NCI-H2227 treated with DMSO at 0.1 percent for 48 hours (cell line): ENCODE results near the gene FSTL4.
"Not testable (repeated sequence)": the region's sequence is repeated elsewhere in the genome, so short reads cannot be mapped to it uniquely, and the experiment has no call there.

Experiments
- DNase-seq: peaks from one replicate; lab custom pipeline; 2025; lab: John Stamatoyannopoulos, UW

Gene FSTL4

GRCh38 chr5:133456933-133457402 lies 155.4 kb downstream of the FSTL4 start:
- peak; percentile 55 for DNase-seq

- no peak for DNase-seq
These were observed 156.7 kb downstream of the FSTL4 start for GRCh38 chr5:133455676-133456075.

- no peak for DNase-seq
These were observed 157.9 kb downstream of the FSTL4 start for GRCh38 chr5:133454442-133454841.

GRCh38 chr5:133453831-133454230 lies 158.5 kb downstream of the FSTL4 start:
- DNase-seq, result no peak

GRCh38 chr5:133453084-133453780 lies 159.1 kb downstream of the FSTL4 start:
- no peak for DNase-seq

GRCh38 chr5:133451926-133452325 lies 160.4 kb downstream of the FSTL4 start:
- no peak for DNase-seq

- DNase-seq, result no peak
These were observed 162.1 kb downstream of the FSTL4 start for GRCh38 chr5:133450286-133450685.

GRCh38 chr5:133449181-133449580 lies 163.2 kb downstream of the FSTL4 start:
- DNase-seq, result no peak

- no peak for DNase-seq
These were observed 165.9 kb downstream of the FSTL4 start for GRCh38 chr5:133446440-133446839.

- no peak for DNase-seq
These were observed 166.6 kb downstream of the FSTL4 start for GRCh38 chr5:133445744-133446143.

GRCh38 chr5:133445204-133445603 lies 167.1 kb downstream of the FSTL4 start:
- not testable (repeated sequence) for DNase-seq

GRCh38 chr5:133444711-133445110 lies 167.6 kb downstream of the FSTL4 start:
- no peak for DNase-seq

GRCh38 chr5:133441166-133441815 lies 171.1 kb downstream of the FSTL4 start:
- no peak for DNase-seq

GRCh38 chr5:133440467-133441115 lies 171.8 kb downstream of the FSTL4 start:
- DNase-seq, result no peak

GRCh38 chr5:133439859-133440258 lies 172.5 kb downstream of the FSTL4 start:
- no peak for DNase-seq

- no peak for DNase-seq
These were observed 173.9 kb downstream of the FSTL4 start for GRCh38 chr5:133438487-133438886.

- no peak for DNase-seq
These were observed 178.0 kb downstream of the FSTL4 start for GRCh38 chr5:133434336-133434735.

- no peak for DNase-seq
These were observed 178.7 kb downstream of the FSTL4 start for GRCh38 chr5:133433641-133434040.

GRCh38 chr5:133432956-133433532 lies 179.3 kb downstream of the FSTL4 start:
- no peak for DNase-seq

GRCh38 chr5:133431326-133431865 lies 180.9 kb downstream of the FSTL4 start:
- DNase-seq, result no peak

- no peak for DNase-seq
These were observed 182.2 kb downstream of the FSTL4 start for GRCh38 chr5:133430095-133430494.

GRCh38 chr5:133429046-133429445 lies 183.3 kb downstream of the FSTL4 start:
- no peak for DNase-seq
